Activated T-cell treated with anti-CD3 and anti-CD28 coated beads, Interleukin-2, amount 50 U/mL, for 4 hours (primary cell): ENCODE results near the gene CACNA1D. TPM values are rescaled to one million over a fixed set of nuclear protein-coding genes. Genes with fewer than 3 reads are reported as not detected.
"Not testable (repeated sequence)": the region's sequence is repeated elsewhere in the genome, so short reads cannot be mapped to it uniquely, and the experiment has no call there.

Experiments used
- ATAC-seq, 2 donors: fragments of 200-7000 bp; cut with Tn5 transposase; one replicate each; pipeline ENCODE4 v1.10.0; 2021
- DNase-seq: peaks from one replicate; pipeline ENCODE4 v3.0.0-alpha.2; 2020
- H3K27me3 Mint-ChIP-seq: one replicate; pipeline ENCODE4 v1.8.0; 2021; ENCODE audit warnings: low read depth, mixed read lengths
- H3K36me3 Mint-ChIP-seq: one replicate; pipeline ENCODE4 v1.8.0; 2022; ENCODE audit warnings: mixed read lengths; ENCODE audit not compliant: insufficient read depth
- H3K4me1 Mint-ChIP-seq: one replicate; pipeline ENCODE4 v1.8.0; 2021; ENCODE audit warnings: low read depth, mixed read lengths
- H3K4me3 Mint-ChIP-seq: one replicate; pipeline ENCODE4 v1.8.0; 2021; ENCODE audit warnings: mild to moderate bottlenecking, moderate library complexity, mixed read lengths
- H3K9me3 Mint-ChIP-seq: one replicate; pipeline ENCODE4 v1.8.0; 2021; ENCODE audit warnings: mixed read lengths
- total RNA-seq, 3 donors: library from RNA; stranded (reverse); gene quantifications; one replicate each; pipeline ENCODE4 v1.2.1, GENCODE V29; 2021

The CACNA1D gene
- total RNA-seq, 3 donors from 2014 or later, result 0.18 to 0.52 (median 0.51) TPM

- no peak for DNase-seq
- H3K4me3 Mint-ChIP-seq, result no peak overlapping the region
- H3K27me3 Mint-ChIP-seq, result peaks cover 10% of the 10 kb centered on the region
- no peaks in the 10 kb centered on the region for H3K36me3 Mint-ChIP-seq
- H3K9me3 Mint-ChIP-seq, result no peaks in the 10 kb centered on the region
- no peak for ATAC-seq
- H3K4me1 Mint-ChIP-seq, result no peaks in the 10 kb centered on the region
Observed at GRCh38 chr3:53641397-53641796, 147.0 kb downstream of the CACNA1D start.

- Mint-ChIP-seq H3K36me3 (no peaks in the 10 kb centered on the region), H3K9me3 (no peaks in the 10 kb centered on the region), H3K4me1 (no peaks in the 10 kb centered on the region), H3K4me3 (no peak overlapping the region), H3K27me3 (peaks cover 9% of the 10 kb centered on the region)
- ATAC-seq (no peak), DNase-seq (no peak)
Observed at GRCh38 chr3:53642211-53642610, 147.8 kb downstream of the CACNA1D start.

- ATAC-seq (no peak), DNase-seq (no peak)
- Mint-ChIP-seq H3K36me3 (no peaks in the 10 kb centered on the region), H3K27me3 (peaks cover 10% of the 10 kb centered on the region), H3K4me3 (no peak overlapping the region), H3K9me3 (no peaks in the 10 kb centered on the region), H3K4me1 (no peaks in the 10 kb centered on the region)
Observed at GRCh38 chr3:53643757-53644156, 149.3 kb downstream of the CACNA1D start.

GRCh38 chr3:53645754-53646153, 151.3 kb downstream of the CACNA1D start:
- ATAC-seq (no peak), DNase-seq (no peak)
- H3K9me3 Mint-ChIP-seq, result no peaks in the 10 kb centered on the region
- no peaks in the 10 kb centered on the region for H3K4me1 Mint-ChIP-seq
- H3K36me3 Mint-ChIP-seq, result no peaks in the 10 kb centered on the region
- H3K27me3 Mint-ChIP-seq, result peaks cover 15% of the 10 kb centered on the region
- no peak overlapping the region for H3K4me3 Mint-ChIP-seq

- no peak for ATAC-seq
- H3K4me1 Mint-ChIP-seq, result no peaks in the 10 kb centered on the region
- no peaks in the 10 kb centered on the region for H3K9me3 Mint-ChIP-seq
- H3K27me3 Mint-ChIP-seq, result peaks cover 15% of the 10 kb centered on the region
- H3K36me3 Mint-ChIP-seq, result no peaks in the 10 kb centered on the region
- no peak overlapping the region for H3K4me3 Mint-ChIP-seq
- no peak for DNase-seq
Observed at GRCh38 chr3:53646723-53647122, 152.3 kb downstream of the CACNA1D start.

GRCh38 chr3:53649816-53650215, 155.4 kb downstream of the CACNA1D start:
- DNase-seq, result no peak
- Mint-ChIP-seq H3K4me3 (no peak overlapping the region), H3K9me3 (peaks cover 18% of the 10 kb centered on the region), H3K27me3 (peaks cover 13% of the 10 kb centered on the region), H3K4me1 (no peaks in the 10 kb centered on the region), H3K36me3 (no peaks in the 10 kb centered on the region)
- no peak for ATAC-seq

- no peak overlapping the region for H3K4me3 Mint-ChIP-seq
- H3K27me3 Mint-ChIP-seq, result peaks cover 11% of the 10 kb centered on the region
- ATAC-seq, result peak in 1 of 2 donors; percentile 34
- no peaks in the 10 kb centered on the region for H3K36me3 Mint-ChIP-seq
- DNase-seq, result no peak
- H3K4me1 Mint-ChIP-seq, result no peaks in the 10 kb centered on the region
- peaks cover 23% of the 10 kb centered on the region for H3K9me3 Mint-ChIP-seq
Observed at GRCh38 chr3:53650424-53650823, 156.0 kb downstream of the CACNA1D start.

GRCh38 chr3:53650928-53651661, 156.7 kb downstream of the CACNA1D start:
- H3K4me1 Mint-ChIP-seq, result no peaks in the 10 kb centered on the region
- H3K36me3 Mint-ChIP-seq, result no peaks in the 10 kb centered on the region
- H3K9me3 Mint-ChIP-seq, result peaks cover 23% of the 10 kb centered on the region
- no peak overlapping the region for H3K4me3 Mint-ChIP-seq
- DNase-seq, result no peak
- H3K27me3 Mint-ChIP-seq, result peaks cover 8% of the 10 kb centered on the region
- no peak for ATAC-seq

- H3K36me3 Mint-ChIP-seq, result no peaks in the 10 kb centered on the region
- H3K4me3 Mint-ChIP-seq, result no peak overlapping the region
- no peaks in the 10 kb centered on the region for H3K4me1 Mint-ChIP-seq
- peaks cover 8% of the 10 kb centered on the region for H3K27me3 Mint-ChIP-seq
- peaks cover 23% of the 10 kb centered on the region for H3K9me3 Mint-ChIP-seq
- DNase-seq (no peak), ATAC-seq (no peak)
Observed at GRCh38 chr3:53651927-53652326, 157.5 kb downstream of the CACNA1D start.

- Mint-ChIP-seq H3K9me3 (peaks cover 37% of the 10 kb centered on the region), H3K4me1 (no peaks in the 10 kb centered on the region), H3K36me3 (no peaks in the 10 kb centered on the region), H3K4me3 (no peak overlapping the region), H3K27me3 (peaks cover 12% of the 10 kb centered on the region)
- DNase-seq, result no peak
- no peak for ATAC-seq
Observed at GRCh38 chr3:53657651-53658050, 163.2 kb downstream of the CACNA1D start.

GRCh38 chr3:53658613-53659193, 164.3 kb downstream of the CACNA1D start:
- Mint-ChIP-seq H3K4me1 (no peaks in the 10 kb centered on the region), H3K9me3 (peaks cover 36% of the 10 kb centered on the region), H3K27me3 (peaks cover 15% of the 10 kb centered on the region), H3K4me3 (no peak overlapping the region), H3K36me3 (no peaks in the 10 kb centered on the region)
- no peak for ATAC-seq
- DNase-seq, result no peak

- peaks cover 22% of the 10 kb centered on the region for H3K27me3 Mint-ChIP-seq
- peaks cover 23% of the 10 kb centered on the region for H3K9me3 Mint-ChIP-seq
Observed at GRCh38 chr3:53659996-53660395, 165.6 kb downstream of the CACNA1D start.

GRCh38 chr3:53661480-53661879, 167.1 kb downstream of the CACNA1D start:
- ATAC-seq, result no peak
- peaks cover 24% of the 10 kb centered on the region for H3K27me3 Mint-ChIP-seq
- no peak for DNase-seq
- no peak overlapping the region for H3K4me3 Mint-ChIP-seq
- no peaks in the 10 kb centered on the region for H3K36me3 Mint-ChIP-seq
- H3K4me1 Mint-ChIP-seq, result no peaks in the 10 kb centered on the region
- H3K9me3 Mint-ChIP-seq, result peaks cover 19% of the 10 kb centered on the region

More at GRCh38 chr3:53659996-53660395, 165.6 kb downstream of the CACNA1D start:
- H3K36me3 Mint-ChIP-seq, result no peaks in the 10 kb centered on the region
- H3K4me1 Mint-ChIP-seq, result no peaks in the 10 kb centered on the region
- ATAC-seq (no peak), DNase-seq (no peak)
- H3K4me3 Mint-ChIP-seq, result no peak overlapping the region

- Mint-ChIP-seq H3K27me3 (peaks cover 20% of the 10 kb centered on the region), H3K9me3 (peaks cover 19% of the 10 kb centered on the region)
- not testable (repeated sequence) for H3K4me3 Mint-ChIP-seq, H3K4me1 Mint-ChIP-seq, DNase-seq, H3K36me3 Mint-ChIP-seq, ATAC-seq
Observed at GRCh38 chr3:53664812-53665211, 170.4 kb downstream of the CACNA1D start.
